Measurements from ENCODE around the gene FKRP. TPM values are rescaled to one million over a fixed set of nuclear protein-coding genes. Genes with fewer than 3 reads are reported as not detected.
A peak's percentile ranks its signal among the peaks of the same experiment; 100 is the strongest.

FKRP gene
- polyA plus RNA-seq, 2 of the 4 experiments (the other 2 are of a cell fraction), result 14.7 to 18.8 TPM

DNA sequence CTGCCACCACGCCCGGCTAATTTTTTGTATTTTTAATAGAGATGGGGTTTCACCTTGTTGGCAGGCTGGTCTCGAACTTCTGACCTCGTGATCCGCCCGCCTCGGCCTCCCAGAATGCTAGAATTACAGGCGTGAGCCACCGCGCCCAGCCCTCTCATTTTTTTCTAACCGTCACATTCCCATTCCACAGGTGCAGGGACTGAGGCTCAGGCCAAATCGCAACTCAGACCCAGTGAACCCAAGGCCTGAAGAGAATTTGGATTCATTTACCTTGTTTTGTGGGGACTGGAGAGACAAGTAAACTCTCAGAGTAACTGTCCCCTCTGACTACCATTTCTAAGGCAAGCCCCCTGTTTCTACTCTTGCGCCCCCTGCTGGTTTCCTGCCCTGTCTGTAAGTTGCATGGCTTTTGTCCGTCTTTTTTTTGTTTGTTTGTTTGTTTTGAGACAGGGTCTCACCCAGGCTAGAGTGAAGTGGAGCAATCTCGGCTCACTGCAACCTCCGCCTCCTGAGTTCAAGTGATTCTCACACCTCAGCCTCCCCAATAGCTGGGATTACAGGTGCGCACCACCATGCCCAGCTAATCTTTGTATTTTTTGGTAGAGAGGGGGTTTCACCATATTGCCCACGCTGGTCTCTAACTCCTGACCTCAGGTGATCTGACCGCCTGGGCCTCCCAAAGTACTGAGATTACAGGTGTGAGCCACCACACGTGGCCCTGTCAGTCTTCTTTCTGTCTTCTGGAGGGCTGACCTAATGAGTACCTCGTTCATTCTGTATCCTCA is 2.7 kb downstream of the FKRP start (continued):
- TF ChIP-seq POLR2AphosphoS2 (conservative IDR thresholded peaks at IDR 0.05; ENCODE audit: low read length), result no peak
- no peak for TF ChIP-seq SREBF2 (IDR thresholded peaks at IDR 0.05)
- TF ChIP-seq CEBPB (IDR thresholded peaks at IDR 0.05), result no peak
- TF ChIP-seq HOXB13 (CRISPR knock-in tag; IDR thresholded peaks at IDR 0.05; ENCODE audit: low read depth), result no peak
- no peak for TF ChIP-seq KDM5A (IDR thresholded peaks at IDR 0.05)
- no peak for TF ChIP-seq FOSB (CRISPR knock-in tag; IDR thresholded peaks at IDR 0.05)
- TF ChIP-seq PBX3 (IDR thresholded peaks at IDR 0.05), result no peak
- no peak for TF ChIP-seq POLR2A (IDR thresholded peaks at IDR 0.05; ENCODE audit: low read length)
- no peak for TF ChIP-seq HES2 (IDR thresholded peaks at IDR 0.05)
- no peak for TF ChIP-seq JUNB (IDR thresholded peaks at IDR 0.05)
- TF ChIP-seq NFE2L2 (conservative IDR thresholded peaks at IDR 0.05; ENCODE audit: low read length), result no peak
- TF ChIP-seq, protein P1, sequence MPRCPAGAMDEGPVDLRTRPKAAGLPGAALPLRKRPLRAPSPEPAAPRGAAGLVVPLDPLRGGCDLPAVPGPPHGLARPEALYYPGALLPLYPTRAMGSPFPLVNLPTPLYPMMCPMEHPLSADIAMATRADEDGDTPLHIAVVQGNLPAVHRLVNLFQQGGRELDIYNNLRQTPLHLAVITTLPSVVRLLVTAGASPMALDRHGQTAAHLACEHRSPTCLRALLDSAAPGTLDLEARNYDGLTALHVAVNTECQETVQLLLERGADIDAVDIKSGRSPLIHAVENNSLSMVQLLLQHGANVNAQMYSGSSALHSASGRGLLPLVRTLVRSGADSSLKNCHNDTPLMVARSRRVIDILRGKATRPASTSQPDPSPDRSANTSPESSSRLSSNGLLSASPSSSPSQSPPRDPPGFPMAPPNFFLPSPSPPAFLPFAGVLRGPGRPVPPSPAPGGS (IDR thresholded peaks at IDR 0.05), result no peak
- TF ChIP-seq E2F6 (IDR thresholded peaks at IDR 0.05; ENCODE audit: borderline replicate concordance, low read depth), result no peak

- Histone ChIP-seq H3K4me3 (no peak overlapping the region), H3K9me3 (no peaks in the 10 kb centered on the region), H3K4me2 (no peak overlapping the region), H3K4me1 (peaks cover 4% of the 10 kb centered on the region; the same call in 1 of the 3 replicates), H3K27ac (no peak overlapping the region)
- WGBS (ENCODE audit: missing lambda C conversion rate), result 42% methylated on average over 4 of the region's 4 CpGs
- FAIRE-seq (peak; percentile 61), DNase-seq (ENCODE audit: low read depth in 1 of 2, low spot score in 1 of 2) (peak; percentile 64 to 79), ATAC-seq (peak; percentile 22 to 45; a peak in 3 of 6 replicates)
- TF ChIP-seq HOXB13 (CRISPR knock-in tag; IDR thresholded peaks at IDR 0.05; ENCODE audit: low read depth) (no peak), MAX (IDR thresholded peaks at IDR 0.05) (no peak), CHD4 (IDR thresholded peaks at IDR 0.05; ENCODE audit: borderline replicate concordance) (no peak), SREBF2 (IDR thresholded peaks at IDR 0.05) (no peak), MAFK (IDR thresholded peaks at IDR 0.05; ENCODE audit: partially characterized antibody) (no peak), HEYL (CRISPR knock-in tag; IDR thresholded peaks at IDR 0.05) (no peak), RAD21 (conservative IDR thresholded peaks at IDR 0.05 in 1 of 2, IDR thresholded peaks at IDR 0.05 in 1 of 2) (peak in 1 of 2 experiments; percentile 46; a peak in 1 of 5 replicates), NFE2L2 (conservative IDR thresholded peaks at IDR 0.05; ENCODE audit: low read length) (no peak), TFCP2L1 (CRISPR knock-in tag; IDR thresholded peaks at IDR 0.05) (no peak), JUN (IDR thresholded peaks at IDR 0.05) (no peak), CTCF (IDR thresholded peaks at IDR 0.05) (peak; percentile 65), MAZ (IDR thresholded peaks at IDR 0.05; ENCODE audit: borderline replicate concordance, low read depth, low read length) (no peak), JUNB (IDR thresholded peaks at IDR 0.05) (no peak), FOSB (CRISPR knock-in tag; IDR thresholded peaks at IDR 0.05) (no peak), SMC3 (IDR thresholded peaks at IDR 0.05) (0 out of 3 replicates have a peak, but pooled peaks have one; percentile 16)
- ChIA-PET POLR2A (interaction anchor here (0.6 to 1.0 kb wide), 4 partner anchors 34 to 473 kb away, joined by 3 to 4 read pairs (median 3); partner anchors contain the start of gene CALM3), CTCF (interaction anchor here (0.6 to 28.2 kb wide), 36 partner anchors 9 to 1281 kb away, joined by 3 to 1222 read pairs (median 4); partner anchors contain the start of genes AP2S1, FKRP and SLC1A5)
Observed at GRCh38 chr19:46753420-46754155, 7.7 kb downstream of the FKRP start.

Data from A549 (cell line).